GM12878 (cell line): Measurements from ENCODE around the gene OTUB1. TPM values are rescaled to one million over a fixed set of nuclear protein-coding genes. Genes with fewer than 3 reads are reported as not detected.

Experiments used
- ATAC-seq: fragments of 200-7000 bp; cut with Tn5 transposase; 3 replicates; pipeline ENCODE4 v1.9.1; 2020; ENCODE audit warnings: mild to moderate bottlenecking, moderate library complexity
- BruUV-seq: library from RNA; stranded (reverse); fragments of 400-500 nt; replicated peaks from 2 replicates; lab custom pipeline; 2021; lab: Mats Ljungman, UMichigan
- CTCF ChIA-PET: fragments of 300-600 bp; sonication (Branson Sonifier 250); formaldehyde crosslinking; extraction: SDS; loops from one replicate; lab custom pipeline; 2021; ENCODE audit warnings: inconsistent platforms; lab: Yijun Ruan, JAX
- POLR2A ChIA-PET: fragments of 350-600 bp; formaldehyde crosslinking; extraction: SDS; loops from one replicate; lab custom pipeline; 2021; ENCODE audit warnings: inconsistent platforms; lab: Charles Lee
- RAD21 ChIA-PET: fragments of 300-600 bp; sonication (Branson Sonifier 250); formaldehyde crosslinking; loops from one replicate; lab custom pipeline; 2023; ENCODE audit warnings: antibody characterized with exemption; ENCODE audit not compliant: unreplicated experiment; lab: Charles Lee
- SMC1A ChIA-PET: fragments of 300-600 bp; sonication (Branson Sonifier 250); formaldehyde crosslinking; loops from one replicate; lab custom pipeline; 2023; ENCODE audit not compliant: unreplicated experiment, uncharacterized antibody; lab: Charles Lee
- DNase-seq: peaks from one replicate; pipeline ENCODE4 v3.0.0-alpha.2; 2011; ENCODE audit warnings: low read depth, low spot score
- FAIRE-seq: peaks from 3 replicates; lab custom pipeline; 2011; peaks lifted over from hg19 to GRCh38; lab: Jason Lieb, UNC
- H2AFZ ChIP-seq: 2 replicates; pipeline ENCODE4 v1.6.0; 2011; ENCODE audit warnings: low read depth, low read length, control low read depth; ENCODE audit not compliant: control insufficient read depth
- H3K27ac ChIP-seq: 2 replicates; pipeline ENCODE4 v1.5.1; 2011; ENCODE audit warnings: control low read depth; ENCODE audit not compliant: control insufficient read depth, insufficient read depth
- H3K27me3 ChIP-seq, 2 experiments: replicated peaks in 1 of 2; 2 replicates each; pipeline versions ENCODE4 v1.6.0 to v1.6.1; 2011; ENCODE audit warnings: low read length in 1 of 2; ENCODE audit not compliant: control insufficient read depth in 2 of 2, insufficient read depth in 2 of 2
- H3K36me3 ChIP-seq, 2 experiments: 2 replicates each; pipeline ENCODE4 v1.5.1; 2011; ENCODE audit warnings: low read length in 1 of 2; ENCODE audit not compliant: control insufficient read depth in 2 of 2, insufficient read depth in 2 of 2
- H3K4me1 ChIP-seq: 2 replicates; pipeline ENCODE4 v1.6.1; 2011; ENCODE audit warnings: mild to moderate bottlenecking, low read length, moderate library complexity, mixed read lengths; ENCODE audit not compliant: control insufficient read depth, insufficient read depth
- H3K4me2 ChIP-seq: 2 replicates; pipeline ENCODE4 v1.6.0; 2011; ENCODE audit warnings: control low read depth; ENCODE audit not compliant: control insufficient read depth, insufficient read depth
- H3K4me3 ChIP-seq: fragments of 200-600 bp; sonication (generic); 2 replicates; pipeline ENCODE4 v1.5.1; 2016
- H3K79me2 ChIP-seq: 2 replicates; pipeline ENCODE4 v1.6.0; 2011; ENCODE audit warnings: low read length; ENCODE audit not compliant: control insufficient read depth, insufficient read depth
- H3K9ac ChIP-seq: 2 replicates; pipeline ENCODE4 v1.8.0; 2011; ENCODE audit warnings: low read length, control low read depth, mixed read lengths; ENCODE audit not compliant: control insufficient read depth, insufficient read depth
- H3K9me3 ChIP-seq: replicated peaks from 3 replicates; pipeline ENCODE4 v1.5.1; 2011; ENCODE audit warnings: mild to moderate bottlenecking, low read length; ENCODE audit not compliant: control insufficient read depth, insufficient read depth
- H4K20me1 ChIP-seq: 2 replicates; pipeline ENCODE4 v1.6.0; 2011; ENCODE audit not compliant: control insufficient read depth, insufficient read depth
- CHD4 ChIP-seq: fragments of 200-600 bp; sonication (generic); IDR thresholded peaks from 2 replicates; pipeline ENCODE4 v1.6.1; 2016; ENCODE audit warnings: mild to moderate bottlenecking
- CREB1 ChIP-seq: IDR thresholded peaks from 2 replicates; pipeline ENCODE4 v1.6.1; 2012; ENCODE audit warnings: low read depth, mild to moderate bottlenecking, inconsistent platforms
- FOXM1 ChIP-seq: IDR thresholded peaks from 2 replicates; pipeline ENCODE4 v1.6.1; 2012; ENCODE audit warnings: low read depth, mild to moderate bottlenecking, inconsistent platforms, low read length, moderate library complexity
- HDAC6 ChIP-seq: fragments of 200-600 bp; sonication (generic); IDR thresholded peaks from one replicate; pipeline ENCODE4 v1.8.0; 2017; ENCODE audit warnings: antibody characterized with exemption; ENCODE audit not compliant: unreplicated experiment
- KDM1A ChIP-seq: fragments of 200-600 bp; sonication (generic); IDR thresholded peaks from 2 replicates; pipeline ENCODE4 v1.6.1; 2016; ENCODE audit warnings: borderline replicate concordance
- LARP7 ChIP-seq: fragments of 450-650 bp; IDR thresholded peaks from 2 replicates; pipeline ENCODE4 v1.6.1; 2017; ENCODE audit warnings: mild to moderate bottlenecking
- MTA2 ChIP-seq: fragments of 450-650 bp; IDR thresholded peaks from 2 replicates; pipeline ENCODE4 v1.6.1; 2016; ENCODE audit warnings: low read depth, mild to moderate bottlenecking, moderate library complexity
- NR2C2 ChIP-seq: IDR thresholded peaks from 2 replicates; pipeline ENCODE4 v1.6.1; 2011; ENCODE audit warnings: borderline replicate concordance, low read depth; ENCODE audit not compliant: control insufficient read depth, insufficient read length
- RBBP5 ChIP-seq: fragments of 200-600 bp; sonication (generic); conservative IDR thresholded peaks from 2 replicates; pipeline ENCODE4 v1.6.1; 2016
- TCF7 ChIP-seq: IDR thresholded peaks from 2 replicates; pipeline ENCODE4 v1.6.1; 2014; ENCODE audit warnings: antibody characterized with exemption, borderline replicate concordance
- ZNF24 ChIP-seq: fragments of 450-650 bp; IDR thresholded peaks from 2 replicates; pipeline ENCODE4 v1.6.1; 2017; ENCODE audit warnings: antibody characterized with exemption, mild to moderate bottlenecking
- WGBS: methylation state at CpG from one replicate; pipeline ENCODE4 v1.1.6; 2016; ENCODE audit warnings: low lambda C conversion rate; ENCODE audit not compliant: insufficient replicate concordance, insufficient coverage; ENCODE audit errors: missing lambda C conversion rate; 5-methylcytosine and 5-hydroxymethylcytosine counted together
- in situ Hi-C: fragments of 300-500 bp; cut with MboI; formaldehyde crosslinking; loops from 9 replicates; pipeline ENCODE4 v1.14.3; 2018; ENCODE audit warnings: mixed read lengths
- intact Hi-C: fragments of 100-400 bp; cut with micrococcal nuclease; formaldehyde crosslinking; loops from one replicate; pipeline ENCODE4 v1.14.2; 2022; ENCODE audit not compliant: unreplicated experiment
- polyA plus RNA-seq, 11 experiments: library from polyadenylated mRNA; depleted of rRNA in 4 of 11; unstranded in 6 of 11; stranded (reverse) in 5 of 11; fragments of >200 nt; fragmentation: Nextera tagmentation in 4 of 11; fragmentation: Illumina TruSeq in 1 of 11; extraction: Ambion mirVana in 4 of 11; extraction: Trizol in 1 of 11; gene quantifications; 1 replicate in 1 of 11; 2 replicates in 10 of 11; pipeline versions ENCODE4 v1.2.1 to v1.2.3, GENCODE V29; 2011 to 2016; ENCODE audit warnings: inconsistent platforms in 2 of 11, missing spikeins in 2 of 11, low read depth in 1 of 11
- total RNA-seq, 4 experiments: library from RNA; depleted of rRNA in 3 of 4; stranded (reverse); fragments of >200 nt in 3 of 4; fragmentation: Illumina TruSeq in 1 of 4; extraction: Trizol in 1 of 4; gene quantifications; 2 replicates each; pipeline versions ENCODE4 v1.2.1 to v1.2.3, GENCODE V29; 2013 to 2021
- TF ChIP-seq, protein P1 (sequence below): fragments of 450-650 bp; IDR thresholded peaks from 2 replicates; pipeline ENCODE4 v1.6.1; 2018; ENCODE audit warnings: borderline replicate concordance, mild to moderate bottlenecking; ENCODE audit not compliant: partially characterized antibody
- TF ChIP-seq, protein P2 (sequence below): fragments of 450-650 bp; formaldehyde crosslinking; IDR thresholded peaks from 2 replicates; pipeline ENCODE4 v1.4.0; 2022; ENCODE audit warnings: mild to moderate bottlenecking, moderate library complexity

Gene OTUB1
- total and polyA plus RNA-seq, 10 of the 15 experiments (the other 5 are each of a cell fraction or from before 2014, with no cell fraction given) = 49.6 to 225 (median 131) TPM

DNA sequence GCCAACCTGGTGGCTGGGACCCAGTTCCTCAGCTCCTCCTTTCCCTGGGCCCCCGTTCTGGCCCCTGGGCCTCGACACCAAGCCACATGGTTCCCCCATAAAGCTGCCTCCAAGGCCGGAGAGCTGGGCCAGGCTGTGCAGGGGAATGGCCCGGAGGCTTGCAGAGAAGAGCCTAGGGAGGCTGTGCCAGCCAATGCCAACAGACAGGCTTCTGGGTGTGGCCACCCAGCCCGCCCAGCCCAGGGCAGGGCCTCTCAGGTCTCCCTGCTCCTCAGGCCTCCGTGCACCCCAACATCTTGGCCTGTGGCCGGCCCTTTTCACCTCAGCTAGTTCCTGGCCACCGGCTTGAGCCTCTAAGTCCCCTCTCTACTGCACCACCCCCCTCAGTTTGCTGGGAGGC lies 32.1 kb downstream of the OTUB1 start (continued):
- TF ChIP-seq, protein P1, sequence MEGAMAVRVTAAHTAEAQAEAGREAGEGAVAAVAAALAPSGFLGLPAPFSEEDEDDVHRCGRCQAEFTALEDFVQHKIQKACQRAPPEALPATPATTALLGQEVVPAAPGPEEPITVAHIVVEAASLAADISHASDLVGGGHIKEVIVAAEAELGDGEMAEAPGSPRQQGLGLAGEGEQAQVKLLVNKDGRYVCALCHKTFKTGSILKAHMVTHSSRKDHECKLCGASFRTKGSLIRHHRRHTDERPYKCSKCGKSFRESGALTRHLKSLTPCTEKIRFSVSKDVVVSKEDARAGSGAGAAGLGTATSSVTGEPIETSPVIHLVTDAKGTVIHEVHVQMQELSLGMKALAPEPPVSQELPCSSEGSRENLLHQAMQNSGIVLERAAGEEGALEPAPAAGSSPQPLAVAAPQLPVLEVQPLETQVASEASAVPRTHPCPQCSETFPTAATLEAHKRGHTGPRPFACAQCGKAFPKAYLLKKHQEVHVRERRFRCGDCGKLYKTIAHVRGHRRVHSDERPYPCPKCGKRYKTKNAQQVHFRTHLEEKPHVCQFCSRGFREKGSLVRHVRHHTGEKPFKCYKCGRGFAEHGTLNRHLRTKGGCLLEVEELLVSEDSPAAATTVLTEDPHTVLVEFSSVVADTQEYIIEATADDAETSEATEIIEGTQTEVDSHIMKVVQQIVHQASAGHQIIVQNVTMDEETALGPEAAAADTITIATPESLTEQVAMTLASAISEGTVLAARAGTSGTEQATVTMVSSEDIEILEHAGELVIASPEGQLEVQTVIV = no peak
- no peak for TF ChIP-seq HDAC6
- no peak for TF ChIP-seq CHD4
- no peak for TF ChIP-seq TCF7

DNA sequence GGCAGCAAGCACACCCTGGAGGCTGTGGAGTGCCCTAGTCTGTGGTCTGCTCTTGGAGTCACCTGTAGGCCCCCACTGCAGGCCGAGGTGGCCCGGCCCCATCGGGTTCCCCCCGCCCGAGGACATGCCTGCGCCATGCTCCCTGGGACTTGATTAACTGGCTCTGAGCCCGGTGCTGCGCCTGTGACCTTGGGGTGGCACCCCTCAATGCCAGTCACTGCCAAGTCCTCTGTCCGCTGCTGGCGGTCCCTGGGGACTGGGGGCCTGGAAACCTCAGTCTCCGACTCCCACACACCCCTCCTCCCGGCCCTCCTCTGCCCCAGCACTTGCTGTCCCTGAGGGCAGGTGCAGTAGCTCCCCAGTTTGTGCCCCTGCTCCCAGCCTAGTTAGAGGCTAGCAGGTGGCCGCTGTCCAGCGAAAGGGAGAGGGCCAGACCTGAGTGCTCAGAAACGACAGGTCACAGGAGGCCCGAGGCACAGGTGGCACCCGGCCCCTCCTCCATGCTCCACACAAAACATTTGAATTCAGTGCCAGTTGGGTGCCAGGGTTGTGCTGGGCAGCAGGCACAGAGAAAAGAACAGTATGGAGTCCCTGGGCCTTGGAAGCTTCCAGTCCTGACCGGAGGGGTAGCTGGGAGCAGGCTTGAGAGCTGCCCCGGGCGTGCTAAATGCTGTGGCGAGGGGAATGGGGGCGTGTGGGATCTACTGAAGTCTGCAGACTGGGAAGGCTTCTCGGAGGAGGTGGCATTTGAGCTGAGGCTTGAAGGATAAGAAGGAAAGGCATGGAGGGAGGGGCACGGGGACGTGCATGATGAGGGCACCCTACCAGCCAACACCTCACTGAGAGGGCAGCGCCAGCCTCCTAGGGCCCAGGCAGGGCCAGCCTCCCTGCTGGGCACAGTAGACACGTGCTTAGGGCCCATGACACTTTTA lies 33.1 kb downstream of the OTUB1 start:
- ATAC-seq (no peak), FAIRE-seq (no peak), DNase-seq (no peak)
- Histone ChIP-seq H3K4me3 (no peak overlapping the region), H3K27ac (no peak overlapping the region), H2AFZ (no peak overlapping the region), H3K9me3 (no peaks in the 10 kb centered on the region), H3K36me3 (no peaks in the 10 kb centered on the region), H4K20me1 (no peaks in the 10 kb centered on the region), H3K4me1 (no peaks in the 10 kb centered on the region), H3K79me2 (no peaks in the 10 kb centered on the region), H3K27me3 (no peaks in the 10 kb centered on the region; a peak in 1 of 4 replicates), H3K9ac (no peak overlapping the region), H3K4me2 (no peak overlapping the region)
- in situ Hi-C loops = no loop called here
- 37% methylated on average over 27 of the region's 27 CpGs for WGBS
- intact Hi-C loops = no loop called here
- no TSS peak for BruUV-seq
- SMC1A ChIA-PET = no interaction called here
- CTCF ChIA-PET = no interaction called here
- POLR2A ChIA-PET = no interaction called here
- RAD21 ChIA-PET = no interaction called here
- TF ChIP-seq, protein P2, sequence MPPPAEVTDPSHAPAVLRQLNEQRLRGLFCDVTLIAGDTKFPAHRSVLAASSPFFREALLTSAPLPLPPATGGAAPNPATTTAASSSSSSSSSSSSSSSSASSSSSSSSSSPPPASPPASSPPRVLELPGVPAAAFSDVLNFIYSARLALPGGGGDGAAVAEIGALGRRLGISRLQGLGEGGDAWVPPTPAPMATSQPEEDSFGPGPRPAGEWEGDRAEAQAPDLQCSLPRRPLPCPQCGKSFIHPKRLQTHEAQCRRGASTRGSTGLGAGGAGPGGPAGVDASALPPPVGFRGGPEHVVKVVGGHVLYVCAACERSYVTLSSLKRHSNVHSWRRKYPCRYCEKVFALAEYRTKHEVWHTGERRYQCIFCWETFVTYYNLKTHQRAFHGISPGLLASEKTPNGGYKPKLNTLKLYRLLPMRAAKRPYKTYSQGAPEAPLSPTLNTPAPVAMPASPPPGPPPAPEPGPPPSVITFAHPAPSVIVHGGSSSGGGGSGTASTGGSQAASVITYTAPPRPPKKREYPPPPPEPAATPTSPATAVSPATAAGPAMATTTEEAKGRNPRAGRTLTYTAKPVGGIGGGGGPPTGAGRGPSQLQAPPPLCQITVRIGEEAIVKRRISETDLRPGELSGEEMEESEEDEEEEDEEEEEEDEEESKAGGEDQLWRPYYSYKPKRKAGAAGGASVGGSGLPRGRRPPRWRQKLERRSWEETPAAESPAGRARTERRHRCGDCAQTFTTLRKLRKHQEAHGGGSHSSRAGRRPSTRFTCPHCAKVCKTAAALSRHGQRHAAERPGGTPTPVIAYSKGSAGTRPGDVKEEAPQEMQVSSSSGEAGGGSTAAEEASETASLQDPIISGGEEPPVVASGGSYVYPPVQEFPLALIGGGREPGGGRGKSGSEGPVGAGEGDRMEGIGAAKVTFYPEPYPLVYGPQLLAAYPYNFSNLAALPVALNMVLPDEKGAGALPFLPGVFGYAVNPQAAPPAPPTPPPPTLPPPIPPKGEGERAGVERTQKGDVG (CRISPR knock-in tag) = no peak
- TF ChIP-seq LARP7 (no peak), ZNF24 (no peak), CREB1 (no peak), FOXM1 (no peak), MTA2 (no peak), RBBP5 (no peak), HDAC6 (no peak), KDM1A (no peak), NR2C2 (no peak)
